HUDEP-2 (cell line): ENCODE data around the gene PHF20.
"Not testable (repeated sequence)": the region's sequence is repeated elsewhere in the genome, so short reads cannot be mapped to it uniquely, and the experiment has no call there.

Source experiments
- DNase-seq, 76 experiments: peaks; one replicate each; lab custom pipeline; 2025; ENCODE audit not compliant: unreplicated experiment in 76 of 76; lab: John Stamatoyannopoulos, UW

PHF20 gene

GRCh38 chr20:35959291-35959690 lies 187.5 kb downstream of the PHF20 start:
- not testable (repeated sequence) for DNase-seq

DNA sequence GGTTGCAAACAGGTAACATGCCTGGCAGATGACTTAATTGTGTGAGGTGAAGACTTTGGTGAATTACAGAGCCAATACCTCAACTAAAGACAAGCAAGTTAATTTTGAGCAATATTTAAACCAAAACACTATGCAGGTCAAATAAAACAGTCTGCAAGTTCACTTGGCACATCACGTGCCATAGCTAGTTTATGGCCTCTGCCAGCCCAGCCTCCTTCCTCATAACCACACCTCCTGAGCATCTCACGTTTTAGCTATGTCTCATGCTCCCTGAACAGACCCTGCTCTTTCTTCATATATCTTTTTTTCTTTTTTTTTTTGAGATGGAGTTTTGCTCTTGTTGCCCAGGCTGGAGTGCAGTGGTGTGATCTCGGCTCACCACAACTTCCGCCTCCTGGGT lies 192.1 kb downstream of the PHF20 start:
- DNase-seq = no peak

- no peak for DNase-seq
Measured at GRCh38 chr20:35967979-35968640, 196.3 kb downstream of the PHF20 start, which contains the start of gene CNBD2. CNBD2 (plus strand) TSS chr20:35968590; CDS start chr20:35968763, 173 bp downstream.

DNA sequence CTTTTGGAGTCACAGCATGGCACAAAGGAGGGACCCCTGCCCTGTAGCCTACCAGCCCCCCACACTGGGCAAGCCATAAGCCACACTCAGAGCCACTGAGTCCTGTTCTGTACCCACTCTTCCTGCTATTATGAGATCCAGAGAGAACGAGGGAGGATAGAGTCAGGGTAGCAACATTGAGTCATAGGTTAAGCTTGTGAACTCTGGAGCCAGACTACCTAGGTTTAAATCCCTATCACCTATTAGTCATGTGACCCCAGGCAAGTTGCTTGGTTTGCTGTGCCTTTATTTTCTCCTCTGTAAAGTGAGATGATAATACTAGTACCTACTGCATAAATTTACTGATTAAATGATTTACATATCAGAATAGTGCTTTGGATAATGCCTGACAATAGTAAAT lies 197.1 kb downstream of the PHF20 start:
- DNase-seq = no peak

- no peak for DNase-seq
Measured at GRCh38 chr20:35971981-35972380, 200.2 kb downstream of the PHF20 start.

GRCh38 chr20:35972462-35972861 lies 200.6 kb downstream of the PHF20 start:
- no peak for DNase-seq

DNA sequence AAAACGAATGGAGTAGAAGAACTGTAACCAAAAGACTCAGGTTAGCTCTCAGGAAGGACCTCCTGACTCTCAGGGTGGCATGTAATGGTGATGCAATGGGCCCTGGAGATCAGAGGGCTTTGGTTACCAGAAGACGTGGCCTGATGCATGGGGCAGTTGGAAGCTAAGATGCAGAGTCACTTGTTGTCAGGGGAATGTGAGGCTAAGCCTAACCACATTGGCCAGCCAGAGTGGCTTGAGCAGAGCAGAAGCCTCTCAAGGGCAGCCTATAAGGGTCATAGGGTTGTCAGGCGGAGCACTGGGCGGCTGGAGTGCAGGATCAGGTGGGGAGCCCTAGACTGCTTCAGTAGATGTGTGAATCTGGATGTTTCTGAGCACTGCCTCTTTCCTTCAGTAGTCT lies 202.4 kb downstream of the PHF20 start:
- DNase-seq = no peak

GRCh38 chr20:35975576-35976373 lies 204.0 kb downstream of the PHF20 start:
- DNase-seq = no peak

DNA sequence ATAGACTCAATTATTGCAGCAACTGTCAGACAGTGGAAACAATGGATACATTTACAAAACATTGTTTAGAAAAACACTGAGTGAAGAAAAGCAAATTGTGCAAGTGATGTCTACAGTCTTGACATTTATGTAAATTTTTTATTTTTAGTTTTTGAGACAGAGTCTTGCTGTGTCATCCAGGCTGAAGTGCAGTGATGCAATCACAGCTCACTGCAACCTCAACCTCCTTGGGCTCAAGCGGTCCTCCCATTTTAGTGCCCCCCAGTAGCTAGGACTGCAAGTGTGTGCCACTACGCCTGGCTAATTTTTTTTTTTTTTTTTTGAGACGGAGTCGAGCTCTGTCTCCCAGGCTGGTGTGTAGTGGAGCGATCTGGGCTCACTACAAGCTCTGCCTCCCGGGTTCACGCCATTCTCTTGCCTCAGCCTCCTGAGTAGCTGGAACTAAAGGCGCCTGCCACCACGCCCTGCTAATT lies 206.3 kb downstream of the PHF20 start:
- no peak for DNase-seq

DNA sequence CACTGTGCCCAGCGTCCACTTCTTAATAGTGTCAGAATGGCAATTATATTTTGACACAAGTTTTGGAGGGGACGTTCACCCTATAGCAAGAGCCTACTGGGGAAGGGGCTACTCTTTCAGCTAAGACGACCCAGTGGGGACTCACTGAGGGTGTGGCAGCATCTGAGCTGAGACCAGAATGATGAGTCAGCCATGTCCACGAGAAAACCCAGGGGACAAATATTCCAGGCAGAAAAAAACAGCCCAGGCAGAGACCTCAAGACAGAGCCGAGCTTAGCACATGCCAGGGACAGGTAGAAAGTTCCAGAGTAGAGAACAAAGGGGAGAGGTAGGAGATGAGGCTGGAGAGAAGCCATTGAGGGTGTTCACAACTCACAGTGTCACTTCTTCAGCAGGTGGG lies 207.7 kb downstream of the PHF20 start:
- DNase-seq = no peak

GRCh38 chr20:35981969-35982368 lies 210.2 kb downstream of the PHF20 start:
- no peak for DNase-seq

DNA sequence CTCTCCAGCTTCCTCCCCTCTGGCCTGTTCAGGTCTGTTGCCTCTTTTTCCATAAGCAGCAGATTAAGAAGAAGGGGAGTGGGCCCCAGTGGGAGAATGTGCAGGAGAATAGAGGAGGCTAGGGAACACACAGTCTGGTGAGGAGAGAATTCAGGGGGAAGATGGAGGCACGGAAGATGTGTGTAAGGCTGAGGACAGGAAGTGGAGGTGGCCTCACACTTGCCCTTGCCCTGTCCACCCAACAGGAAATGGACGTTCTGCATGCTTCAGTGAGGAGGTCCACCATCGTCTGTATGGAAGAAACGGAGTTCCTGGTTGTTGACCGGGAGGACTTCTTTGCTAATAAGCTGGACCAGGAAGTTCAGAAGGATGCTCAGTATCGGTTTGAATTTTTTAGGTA lies 212.6 kb downstream of the PHF20 start:
- no peak for DNase-seq

- no peak for DNase-seq
Measured at GRCh38 chr20:35985806-35986205, 214.0 kb downstream of the PHF20 start.

GRCh38 chr20:35988910-35989463 lies 217.2 kb downstream of the PHF20 start:
- peak in 4 of 76 experiments; percentile 11 to 34 (median 28) for DNase-seq

DNA sequence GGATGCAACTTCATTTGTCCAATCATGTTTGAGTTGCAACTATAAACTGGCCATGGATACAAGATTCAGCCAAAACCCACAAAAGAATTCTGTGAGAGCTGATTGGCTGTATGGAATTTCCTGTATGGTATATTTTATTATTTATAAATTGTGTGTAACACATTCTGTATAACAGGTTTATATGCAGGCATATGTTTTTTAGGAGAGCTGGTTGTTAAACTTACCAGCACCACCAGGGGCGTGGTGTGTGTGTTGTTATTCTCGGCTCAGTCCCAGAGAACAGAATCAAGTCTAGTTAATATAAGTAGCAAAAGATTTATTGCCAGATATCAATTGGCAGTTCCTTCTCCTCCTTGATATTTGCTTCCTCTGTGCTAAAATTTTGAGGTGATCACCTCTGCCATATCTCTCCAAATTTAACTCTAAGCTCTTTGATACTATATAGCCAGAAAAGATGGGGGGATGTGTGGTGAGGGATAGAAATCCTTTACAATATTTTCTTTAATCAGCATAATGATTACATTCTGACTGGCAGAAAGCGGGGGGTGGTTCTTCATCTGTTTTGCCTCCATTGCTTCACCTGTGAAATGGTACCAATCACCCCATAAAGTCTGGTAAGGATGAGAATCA lies 219.4 kb downstream of the PHF20 start:
- peak in 6 of 76 experiments; percentile 5 to 30 (median 16) for DNase-seq

GRCh38 chr20:35992713-35993335 lies 221.0 kb downstream of the PHF20 start:
- peak in 41 of 76 experiments; percentile 2 to 73 (median 38) for DNase-seq

- peak in 66 of 76 experiments; percentile 8 to 81 (median 56) for DNase-seq
Measured at GRCh38 chr20:35994994-35995453, 223.2 kb downstream of the PHF20 start.

DNA sequence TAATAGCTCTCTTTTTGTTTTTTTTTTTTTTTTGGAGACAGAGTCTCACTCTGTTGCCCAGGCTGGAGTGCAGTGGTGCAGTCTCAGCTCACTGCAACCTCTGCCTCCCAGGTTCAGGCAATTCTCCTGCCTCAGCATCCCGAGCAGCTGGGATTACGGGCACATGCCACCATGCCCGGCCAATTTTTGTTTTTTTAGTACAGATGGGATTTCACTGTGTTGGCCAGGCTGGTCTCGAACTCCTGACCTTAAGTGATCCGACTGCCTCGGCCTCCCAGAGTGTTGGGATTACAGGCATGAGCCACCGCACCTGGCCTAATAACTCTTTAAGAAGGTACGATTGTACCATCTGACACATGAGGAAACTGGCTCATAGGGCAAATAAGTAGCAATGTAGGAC lies 224.7 kb downstream of the PHF20 start:
- not testable (repeated sequence) for DNase-seq
